Esophagus squamous epithelium (tissue), 5 donors: ENCODE results near the gene DAB2. TPM values are rescaled to one million over a fixed set of nuclear protein-coding genes. Genes with fewer than 3 reads are reported as not detected.

Source experiments
- DNase-seq: peaks from one replicate; lab custom pipeline; 2025; lab: John Stamatoyannopoulos, UW
- H3K27ac ChIP-seq, 4 donors: fragments of 200-600 bp; sonication (generic); one replicate each; pipeline ENCODE4 v1.5.1; 2016 to 2019; ENCODE audit warnings: mild to moderate bottlenecking in 1 of 4
- H3K27me3 ChIP-seq, 4 donors: fragments of 200-600 bp; sonication (generic); 1 replicate in 3 of 4; 2 replicates in 1 of 4; pipeline versions ENCODE4 v1.5.1 to v1.6.0; 2017 to 2021; ENCODE audit warnings: antibody characterized with exemption in 1 of 4
- H3K36me3 ChIP-seq, 3 donors: fragments of 200-600 bp; sonication (generic); one replicate each; pipeline ENCODE4 v1.5.1; 2016 to 2019
- H3K4me1 ChIP-seq, 3 donors: fragments of 200-600 bp; sonication (generic); one replicate each; pipeline ENCODE4 v1.5.1; 2017 to 2019
- H3K4me3 ChIP-seq, 4 donors: fragments of 200-600 bp; sonication (generic); 1 replicate in 3 of 4; 2 replicates in 1 of 4; pipeline ENCODE4 v1.5.1; 2016 to 2019; ENCODE audit warnings: mild to moderate bottlenecking in 2 of 4, moderate library complexity in 1 of 4
- H3K9me3 ChIP-seq, 3 donors: fragments of 200-600 bp; sonication (generic); one replicate each; pipeline ENCODE4 v1.5.1; 2016 to 2019
- POLR2A ChIP-seq, 4 donors: fragments of 450-650 bp; IDR thresholded peaks; one replicate each; pipeline ENCODE4 v1.6.1; 2017; ENCODE audit warnings: antibody characterized with exemption in 4 of 4, mild to moderate bottlenecking in 4 of 4, moderate library complexity in 3 of 4
- WGBS, 2 donors: methylation state at CpG; one replicate each; pipeline ENCODE4 v1.1.5; 2018; 5-methylcytosine and 5-hydroxymethylcytosine counted together
- intact Hi-C: fragments of 100-400 bp; cut with DNase I; formaldehyde crosslinking; loops from one replicate; pipeline ENCODE4 v1.15.0; 2022
- total RNA-seq, 4 donors: library from RNA; depleted of rRNA; stranded (reverse); fragments of >200 nt; gene quantifications; one replicate each; pipeline ENCODE4 v1.1.0, GENCODE V29; 2016
- TF ChIP-seq, protein P1 (sequence below), 6 experiments: fragments of 450-650 bp in 4 of 6; fragments of 200-600 bp in 2 of 6; sonication (generic) in 2 of 6; IDR thresholded peaks; one replicate each; pipeline ENCODE4 v1.5.1; 2016 to 2019; ENCODE audit warnings: antibody characterized with exemption in 6 of 6, mild to moderate bottlenecking in 4 of 6, moderate library complexity in 4 of 6
- donor health status: DM: yes; HTN: yes; CAD: no.

The DAB2 gene
- total RNA-seq, 4 donors from 2014 or later: 0.95 to 35.1 (median 11.8) TPM

DNA sequence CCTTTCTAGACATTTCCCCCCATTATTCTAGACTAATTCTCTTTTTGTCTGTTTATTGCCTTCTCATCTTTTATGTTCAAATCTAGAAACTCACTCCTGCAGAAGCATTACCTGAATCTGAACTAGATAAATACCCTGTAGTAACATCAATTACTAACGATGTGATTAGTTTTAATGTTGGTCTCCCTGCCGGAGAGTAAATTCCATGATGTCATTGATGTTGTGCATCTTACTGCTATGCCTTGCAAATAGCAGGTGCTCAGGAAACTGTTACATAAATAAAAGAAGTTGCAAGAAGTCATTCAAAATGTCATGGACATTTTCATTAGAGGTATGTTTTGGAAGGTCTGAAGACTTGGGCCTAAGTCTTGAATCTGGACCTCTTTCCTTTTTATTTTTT is 37.5 kb downstream of the DAB2 start:
- Histone ChIP-seq H3K4me1 (no peaks in the 10 kb centered on the region), H3K27me3 (no peaks in the 10 kb centered on the region), H3K27ac (no peak overlapping the region), H3K36me3 (peaks cover 0 to 29% (median 0%) of the 10 kb centered on the region in 3 donors), H3K9me3 (no peaks in the 10 kb centered on the region), H3K4me3 (no peak overlapping the region)
- DNase-seq: no peak
- TF ChIP-seq, protein P1, sequence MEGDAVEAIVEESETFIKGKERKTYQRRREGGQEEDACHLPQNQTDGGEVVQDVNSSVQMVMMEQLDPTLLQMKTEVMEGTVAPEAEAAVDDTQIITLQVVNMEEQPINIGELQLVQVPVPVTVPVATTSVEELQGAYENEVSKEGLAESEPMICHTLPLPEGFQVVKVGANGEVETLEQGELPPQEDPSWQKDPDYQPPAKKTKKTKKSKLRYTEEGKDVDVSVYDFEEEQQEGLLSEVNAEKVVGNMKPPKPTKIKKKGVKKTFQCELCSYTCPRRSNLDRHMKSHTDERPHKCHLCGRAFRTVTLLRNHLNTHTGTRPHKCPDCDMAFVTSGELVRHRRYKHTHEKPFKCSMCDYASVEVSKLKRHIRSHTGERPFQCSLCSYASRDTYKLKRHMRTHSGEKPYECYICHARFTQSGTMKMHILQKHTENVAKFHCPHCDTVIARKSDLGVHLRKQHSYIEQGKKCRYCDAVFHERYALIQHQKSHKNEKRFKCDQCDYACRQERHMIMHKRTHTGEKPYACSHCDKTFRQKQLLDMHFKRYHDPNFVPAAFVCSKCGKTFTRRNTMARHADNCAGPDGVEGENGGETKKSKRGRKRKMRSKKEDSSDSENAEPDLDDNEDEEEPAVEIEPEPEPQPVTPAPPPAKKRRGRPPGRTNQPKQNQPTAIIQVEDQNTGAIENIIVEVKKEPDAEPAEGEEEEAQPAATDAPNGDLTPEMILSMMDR (IDR thresholded peaks at IDR 0.05): no peak
- no peak for TF ChIP-seq POLR2A (IDR thresholded peaks at IDR 0.05)
- whole genome bisulfite sequencing, 2 donors: 86 to 95% methylated on average over 2 of the region's 2 CpGs
- intact Hi-C loops: no loop called here

DNA sequence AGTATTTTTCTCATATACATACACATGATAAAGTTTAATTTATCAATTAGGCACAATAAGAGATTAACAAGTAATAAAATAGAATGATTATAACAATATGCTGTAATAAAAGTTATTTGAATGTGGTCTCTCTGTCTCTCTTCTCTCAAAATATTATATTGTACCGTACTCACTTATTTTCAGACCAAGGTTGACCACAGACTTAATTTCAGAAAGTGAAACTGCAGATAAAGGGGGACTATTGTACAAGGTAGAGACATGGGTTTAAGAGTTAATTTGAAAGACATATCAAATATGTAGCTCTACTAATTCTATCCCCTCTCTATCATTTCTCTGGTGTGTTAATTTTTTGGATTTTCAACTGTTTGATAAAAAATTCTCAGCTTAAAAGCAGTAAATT is 40.5 kb downstream of the DAB2 start:
- no peaks in the 10 kb centered on the region for H3K4me1 ChIP-seq
- no peak overlapping the region for H3K27ac ChIP-seq
- H3K27me3 ChIP-seq: no peaks in the 10 kb centered on the region
- intact Hi-C loops: no loop called here
- TF ChIP-seq, protein P1 (IDR thresholded peaks at IDR 0.05): no peak
- TF ChIP-seq POLR2A (IDR thresholded peaks at IDR 0.05): no peak
- no peaks in the 10 kb centered on the region for H3K9me3 ChIP-seq
- DNase-seq: no peak
- WGBS, 2 donors: 78 to 81% methylated on average over 1 of the region's 1 CpG
- peaks cover 0 to 25% (median 0%) of the 10 kb centered on the region in 3 donors for H3K36me3 ChIP-seq
- H3K4me3 ChIP-seq: no peak overlapping the region

GRCh38 chr5:39381376-39381775 is 43.4 kb downstream of the DAB2 start:
- DNase-seq: no peak
- Histone ChIP-seq H3K27me3 (no peaks in the 10 kb centered on the region), H3K27ac (no peak overlapping the region), H3K4me1 (no peaks in the 10 kb centered on the region), H3K4me3 (no peak overlapping the region), H3K9me3 (no peaks in the 10 kb centered on the region), H3K36me3 (peaks cover 0 to 30% (median 0%) of the 10 kb centered on the region in 3 donors)
- TF ChIP-seq, protein P1 (IDR thresholded peaks at IDR 0.05): no peak
- no peak for TF ChIP-seq POLR2A (IDR thresholded peaks at IDR 0.05)
- WGBS, 2 donors: 91% methylated on average over 3 of the region's 3 CpGs
- intact Hi-C loops: no loop called here

- H3K27ac ChIP-seq: no peak overlapping the region
- H3K4me1 ChIP-seq: no peaks in the 10 kb centered on the region
- intact Hi-C loops: loop anchor here (5.0 kb wide), 1 partner anchor 168 kb away; no protein-coding TSS in a partner anchor
- peaks cover 0 to 44% (median 0%) of the 10 kb centered on the region in 3 donors for H3K36me3 ChIP-seq
- no peaks in the 10 kb centered on the region for H3K27me3 ChIP-seq
- no peak overlapping the region for H3K4me3 ChIP-seq
- no peak for DNase-seq
- TF ChIP-seq POLR2A (IDR thresholded peaks at IDR 0.05): no peak
- TF ChIP-seq, protein P1 (IDR thresholded peaks at IDR 0.05): no peak
- no peaks in the 10 kb centered on the region for H3K9me3 ChIP-seq
- WGBS, 2 donors: 53 to 76% methylated on average over 3 of the region's 3 CpGs
These were observed 45.1 kb downstream of the DAB2 start for GRCh38 chr5:39379693-39380092.

GRCh38 chr5:39377613-39378012 is 47.2 kb downstream of the DAB2 start:
- WGBS, 2 donors: 34 to 40% methylated on average over 2 of the region's 2 CpGs
- Histone ChIP-seq H3K27ac (no peak overlapping the region), H3K27me3 (no peaks in the 10 kb centered on the region), H3K4me1 (no peaks in the 10 kb centered on the region), H3K4me3 (no peak overlapping the region), H3K9me3 (no peaks in the 10 kb centered on the region), H3K36me3 (peaks cover 0 to 46% (median 0%) of the 10 kb centered on the region in 3 donors)
- TF ChIP-seq, protein P1 (IDR thresholded peaks at IDR 0.05): no peak
- TF ChIP-seq POLR2A (IDR thresholded peaks at IDR 0.05): no peak
- DNase-seq: no peak
- intact Hi-C loops: loop anchor here (5.0 kb wide), 1 partner anchor 170 kb away; no protein-coding TSS in a partner anchor
